Fibroblast of lung (primary cell): ENCODE data around the gene MMP25.

ENCODE experiments used
- EZH2 ChIP-seq: IDR thresholded peaks from 2 replicates; pipeline ENCODE4 v1.5.1; 2012; ENCODE audit warnings: low read length, control low read depth, mild to moderate bottlenecking; ENCODE audit errors: missing control alignments
- TF ChIP-seq, protein P1 (sequence below), 2 donors: IDR thresholded peaks in 1 of 2; conservative IDR thresholded peaks in 1 of 2; 1 replicate in 1 of 2; 2 replicates in 1 of 2; pipeline ENCODE4 v1.5.1; 2011 to 2012; ENCODE audit warnings: low read length in 2 of 2, control low read depth in 1 of 2, inconsistent platforms in 1 of 2, low read depth in 1 of 2, mild to moderate bottlenecking in 1 of 2

DNA sequence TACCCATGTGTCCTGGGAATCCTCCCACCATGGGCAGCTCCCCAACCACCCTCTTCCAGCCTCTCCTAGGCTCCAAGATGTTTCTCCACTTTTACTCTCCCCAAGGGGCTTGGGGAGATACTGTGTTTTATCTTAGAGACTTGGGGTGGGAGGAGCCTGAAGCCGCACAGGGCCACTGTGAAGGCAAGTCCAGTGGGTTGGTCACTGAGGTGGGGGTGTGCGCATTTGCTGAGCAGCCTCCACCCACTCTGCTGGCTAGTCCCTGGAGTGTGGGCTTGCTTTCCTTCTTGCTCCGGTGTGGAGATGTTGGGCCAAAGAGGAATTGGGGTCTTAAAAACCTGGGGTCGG is 37.7 kb upstream of the MMP25 start:
- TF ChIP-seq, protein P1, sequence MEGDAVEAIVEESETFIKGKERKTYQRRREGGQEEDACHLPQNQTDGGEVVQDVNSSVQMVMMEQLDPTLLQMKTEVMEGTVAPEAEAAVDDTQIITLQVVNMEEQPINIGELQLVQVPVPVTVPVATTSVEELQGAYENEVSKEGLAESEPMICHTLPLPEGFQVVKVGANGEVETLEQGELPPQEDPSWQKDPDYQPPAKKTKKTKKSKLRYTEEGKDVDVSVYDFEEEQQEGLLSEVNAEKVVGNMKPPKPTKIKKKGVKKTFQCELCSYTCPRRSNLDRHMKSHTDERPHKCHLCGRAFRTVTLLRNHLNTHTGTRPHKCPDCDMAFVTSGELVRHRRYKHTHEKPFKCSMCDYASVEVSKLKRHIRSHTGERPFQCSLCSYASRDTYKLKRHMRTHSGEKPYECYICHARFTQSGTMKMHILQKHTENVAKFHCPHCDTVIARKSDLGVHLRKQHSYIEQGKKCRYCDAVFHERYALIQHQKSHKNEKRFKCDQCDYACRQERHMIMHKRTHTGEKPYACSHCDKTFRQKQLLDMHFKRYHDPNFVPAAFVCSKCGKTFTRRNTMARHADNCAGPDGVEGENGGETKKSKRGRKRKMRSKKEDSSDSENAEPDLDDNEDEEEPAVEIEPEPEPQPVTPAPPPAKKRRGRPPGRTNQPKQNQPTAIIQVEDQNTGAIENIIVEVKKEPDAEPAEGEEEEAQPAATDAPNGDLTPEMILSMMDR (conservative IDR thresholded peaks at IDR 0.05 in 1 of 2, IDR thresholded peaks at IDR 0.05 in 1 of 2; ENCODE audit: low read depth in 1 of 2, low read length in 2 of 2) = no peak
- no peak for TF ChIP-seq EZH2
